MM.1S (cell line): ENCODE data around the gene TMEM255A.

Experiments used
- DNase-seq: peaks from one replicate; pipeline ENCODE4 v3.0.0-alpha.2; 2015
- H2AFZ ChIP-seq: fragments of 300-600 bp; sonication (generic); 2 replicates; pipeline ENCODE4 v1.6.0; 2016; ENCODE audit warnings: antibody characterized with exemption, low read length
- H3F3A ChIP-seq: fragments of 300-600 bp; sonication (generic); 2 replicates; pipeline ENCODE4 v1.6.1; 2016; ENCODE audit warnings: mild to moderate bottlenecking, antibody characterized with exemption, low read length, moderate library complexity, mixed read lengths; ENCODE audit not compliant: insufficient read depth
- H3K27ac ChIP-seq: fragments of 300-600 bp; sonication (generic); 2 replicates; pipeline ENCODE4 v1.5.1; 2016; ENCODE audit warnings: mild to moderate bottlenecking, low read length
- H3K27me3 ChIP-seq: fragments of 300-600 bp; sonication (generic); replicated peaks from 2 replicates; pipeline ENCODE4 v1.6.0; 2016; ENCODE audit warnings: low read length; ENCODE audit not compliant: insufficient read depth
- H3K36me3 ChIP-seq: fragments of 300-600 bp; sonication (generic); replicated peaks from 2 replicates; pipeline ENCODE4 v1.6.1; 2016; ENCODE audit warnings: mild to moderate bottlenecking, low read length, mixed read lengths; ENCODE audit not compliant: insufficient read depth
- H3K4me1 ChIP-seq: fragments of 300-600 bp; sonication (generic); 2 replicates; pipeline ENCODE4 v1.6.1; 2016; ENCODE audit warnings: low read length, mixed read lengths
- H3K4me2 ChIP-seq: fragments of 300-600 bp; sonication (generic); 2 replicates; pipeline ENCODE4 v1.6.0; 2016; ENCODE audit warnings: low read depth, low read length
- H3K4me3 ChIP-seq: fragments of 300-600 bp; sonication (generic); 2 replicates; pipeline ENCODE4 v1.5.1; 2016; ENCODE audit warnings: low read length, mixed read lengths
- H3K79me2 ChIP-seq: fragments of 300-600 bp; sonication (generic); 2 replicates; pipeline ENCODE4 v1.6.1; 2016; ENCODE audit warnings: mixed run types, low read length, mixed read lengths
- H3K9ac ChIP-seq: fragments of 300-600 bp; sonication (generic); 2 replicates; pipeline ENCODE4 v1.6.1; 2016; ENCODE audit warnings: low read length, mixed read lengths
- H3K9me2 ChIP-seq: fragments of 300-600 bp; sonication (generic); replicated peaks from 2 replicates; pipeline ENCODE4 v1.6.1; 2016; ENCODE audit warnings: mild to moderate bottlenecking, low read length, mixed read lengths; ENCODE audit not compliant: insufficient read depth
- H3K9me3 ChIP-seq: fragments of 300-600 bp; sonication (generic); replicated peaks from 2 replicates; pipeline ENCODE4 v1.6.1; 2016; ENCODE audit warnings: mild to moderate bottlenecking, low read length, mixed read lengths; ENCODE audit not compliant: insufficient read depth
- H4K20me1 ChIP-seq: fragments of 300-600 bp; sonication (generic); 2 replicates; pipeline ENCODE4 v1.6.1; 2016; ENCODE audit warnings: mild to moderate bottlenecking, low read length, moderate library complexity, mixed read lengths; ENCODE audit not compliant: insufficient read depth
- EZH2 ChIP-seq: fragments of 300-600 bp; sonication (generic); optimal IDR thresholded peaks from 2 replicates; pipeline ENCODE3; 2017; ENCODE audit warnings: low read depth, mild to moderate bottlenecking, antibody characterized with exemption, low read length, mixed read lengths
- EZH2phosphoT487 ChIP-seq: fragments of 300-600 bp; sonication (generic); IDR thresholded peaks from 2 replicates; pipeline ENCODE4 v1.6.1; 2018; ENCODE audit warnings: antibody characterized with exemption, low read length
- TF ChIP-seq, protein P1 (sequence below): fragments of 300-600 bp; sonication (generic); IDR thresholded peaks from 2 replicates; pipeline ENCODE4 v1.5.1; 2016; ENCODE audit warnings: antibody characterized with exemption, low read length, mixed read lengths

Gene TMEM255A

DNA sequence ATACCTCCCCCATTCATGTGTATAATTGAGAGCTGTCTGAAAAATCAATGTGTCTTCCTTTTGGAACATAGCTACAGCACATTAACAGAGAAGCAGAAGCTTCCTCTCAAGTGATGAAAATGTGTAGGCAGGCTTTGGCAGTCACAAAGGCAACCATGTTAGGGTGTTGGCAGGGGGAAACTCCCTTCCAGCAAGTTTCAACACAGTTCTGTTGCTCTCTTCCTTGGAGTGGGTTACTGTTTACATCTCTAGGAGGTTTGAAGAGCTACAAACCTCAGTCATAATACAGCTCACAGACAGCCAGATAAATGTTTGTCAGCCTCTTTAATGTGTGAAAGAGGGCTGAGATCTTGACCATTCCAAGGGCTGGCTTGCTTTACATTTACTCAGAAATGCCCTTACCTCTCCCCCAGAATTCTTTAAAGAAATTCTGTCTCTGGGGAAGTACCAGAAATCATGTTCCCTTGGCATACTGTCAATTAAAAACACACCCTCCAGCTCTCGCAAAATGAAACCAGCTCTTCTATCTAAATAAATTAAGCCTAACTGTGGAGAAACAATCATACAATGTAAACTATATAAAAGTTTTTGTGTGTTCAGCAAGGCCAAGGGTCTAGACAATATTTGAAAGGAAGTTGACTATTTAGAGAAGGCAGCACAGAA, 41.8 kb downstream of the TMEM255A start:
- no peak for DNase-seq
- Histone ChIP-seq H3K79me2 (no peaks in the 10 kb centered on the region), H3K4me2 (no peak overlapping the region), H3K9me2 (no peaks in the 10 kb centered on the region), H3K27me3 (no peaks in the 10 kb centered on the region), H3K36me3 (peaks cover 3% of the 10 kb centered on the region; the same call in 1 of the 2 replicates), H3K4me1 (no peaks in the 10 kb centered on the region), H3K4me3 (no peak overlapping the region), H2AFZ (no peak overlapping the region), H3K9ac (no peak overlapping the region), H3K27ac (no peak overlapping the region), H4K20me1 (no peaks in the 10 kb centered on the region), H3F3A (no peaks in the 10 kb centered on the region), H3K9me3 (no peaks in the 10 kb centered on the region)
- TF ChIP-seq, protein P1, sequence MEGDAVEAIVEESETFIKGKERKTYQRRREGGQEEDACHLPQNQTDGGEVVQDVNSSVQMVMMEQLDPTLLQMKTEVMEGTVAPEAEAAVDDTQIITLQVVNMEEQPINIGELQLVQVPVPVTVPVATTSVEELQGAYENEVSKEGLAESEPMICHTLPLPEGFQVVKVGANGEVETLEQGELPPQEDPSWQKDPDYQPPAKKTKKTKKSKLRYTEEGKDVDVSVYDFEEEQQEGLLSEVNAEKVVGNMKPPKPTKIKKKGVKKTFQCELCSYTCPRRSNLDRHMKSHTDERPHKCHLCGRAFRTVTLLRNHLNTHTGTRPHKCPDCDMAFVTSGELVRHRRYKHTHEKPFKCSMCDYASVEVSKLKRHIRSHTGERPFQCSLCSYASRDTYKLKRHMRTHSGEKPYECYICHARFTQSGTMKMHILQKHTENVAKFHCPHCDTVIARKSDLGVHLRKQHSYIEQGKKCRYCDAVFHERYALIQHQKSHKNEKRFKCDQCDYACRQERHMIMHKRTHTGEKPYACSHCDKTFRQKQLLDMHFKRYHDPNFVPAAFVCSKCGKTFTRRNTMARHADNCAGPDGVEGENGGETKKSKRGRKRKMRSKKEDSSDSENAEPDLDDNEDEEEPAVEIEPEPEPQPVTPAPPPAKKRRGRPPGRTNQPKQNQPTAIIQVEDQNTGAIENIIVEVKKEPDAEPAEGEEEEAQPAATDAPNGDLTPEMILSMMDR = no peak
- no peak for TF ChIP-seq EZH2
- no peak for TF ChIP-seq EZH2phosphoT487

DNA sequence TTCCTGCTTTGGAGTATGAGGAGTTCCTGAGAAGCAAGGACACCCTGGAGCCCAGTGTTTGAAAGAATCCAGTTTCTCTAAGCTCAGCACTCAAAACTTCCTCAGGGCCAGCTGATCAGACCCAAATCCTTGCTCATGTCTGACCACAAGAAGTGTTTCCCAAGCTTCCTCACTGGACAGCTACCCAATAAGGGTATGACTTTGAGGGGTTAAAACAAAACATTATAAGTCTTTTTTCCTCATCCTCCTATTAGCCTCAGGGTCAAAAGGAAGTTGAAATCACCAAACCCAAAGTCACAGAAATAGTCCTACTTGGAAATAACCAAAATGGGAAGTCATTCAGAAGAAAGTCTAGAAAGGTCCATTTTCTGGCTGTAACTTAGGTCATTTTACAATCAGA, 46.9 kb downstream of the TMEM255A start:
- H3K27ac ChIP-seq = no peak overlapping the region
- no peak overlapping the region for H2AFZ ChIP-seq

GRCh38 chrX:120262859-120263708, 48.2 kb downstream of the TMEM255A start:
- Histone ChIP-seq H3K9ac (no peak overlapping the region), H3K27ac (peak overlapping the region; percentile 39; the same call in 1 of the 2 replicates)

More for the DNA sequence above, 46.9 kb downstream of the TMEM255A start:
- H3K36me3 ChIP-seq = peaks cover 3% of the 10 kb centered on the region; the same call in 1 of the 2 replicates
- no peak for DNase-seq
- H3K79me2 ChIP-seq = no peaks in the 10 kb centered on the region; the same call in 1 of the 2 replicates
- no peaks in the 10 kb centered on the region for H3K9me2 ChIP-seq
- no peaks in the 10 kb centered on the region for H3F3A ChIP-seq
- no peaks in the 10 kb centered on the region for H3K9me3 ChIP-seq
- no peak overlapping the region for H3K9ac ChIP-seq
- no peaks in the 10 kb centered on the region for H4K20me1 ChIP-seq
- no peaks in the 10 kb centered on the region for H3K27me3 ChIP-seq
- TF ChIP-seq EZH2phosphoT487 = no peak
- TF ChIP-seq EZH2 = no peak
- TF ChIP-seq, protein P1 = no peak
- no peak overlapping the region for H3K4me2 ChIP-seq
- no peak overlapping the region for H3K4me3 ChIP-seq
- no peaks in the 10 kb centered on the region for H3K4me1 ChIP-seq

More at GRCh38 chrX:120262859-120263708, 48.2 kb downstream of the TMEM255A start:
- H3K79me2 ChIP-seq = no peaks in the 10 kb centered on the region; the same call in 1 of the 2 replicates
- no peaks in the 10 kb centered on the region for H3F3A ChIP-seq
- H3K36me3 ChIP-seq = no peaks in the 10 kb centered on the region; the same call in none of the 2 replicates
- no peak overlapping the region for H3K4me3 ChIP-seq
- H3K9me2 ChIP-seq = no peaks in the 10 kb centered on the region
- H3K27me3 ChIP-seq = no peaks in the 10 kb centered on the region
- no peak overlapping the region for H2AFZ ChIP-seq
- H4K20me1 ChIP-seq = no peaks in the 10 kb centered on the region
- H3K4me1 ChIP-seq = no peaks in the 10 kb centered on the region
- no peak for TF ChIP-seq EZH2phosphoT487
- TF ChIP-seq, protein P1 = no peak
- no peak for TF ChIP-seq EZH2
- H3K9me3 ChIP-seq = no peaks in the 10 kb centered on the region
- DNase-seq = no peak
- H3K4me2 ChIP-seq = no peak overlapping the region
